Endothelial cell of umbilical vein (primary cell): ENCODE results near the gene SNAI3. TPM values are rescaled to one million over a fixed set of nuclear protein-coding genes. Genes with fewer than 3 reads are reported as not detected.

Experiments
- BruUV-seq: library from RNA; stranded (reverse); fragments of 400-500 nt; replicated peaks from 2 replicates; lab custom pipeline; 2021; lab: Mats Ljungman, UMichigan
- CTCF ChIA-PET: fragments of 300-600, 350-600 bp; sonication (Branson Sonifier 250); formaldehyde crosslinking; loops from one replicate; lab custom pipeline; 2021; ENCODE audit warnings: antibody characterized with exemption, inconsistent platforms; lab: Charles Lee
- POLR2A ChIA-PET: fragments of 300-600, 350-600 bp; sonication (Branson Sonifier 250); formaldehyde crosslinking; loops from one replicate; lab custom pipeline; 2021; ENCODE audit warnings: antibody characterized with exemption, inconsistent platforms; lab: Charles Lee
- DNase-seq: peaks from one replicate; pipeline ENCODE4 v3.0.0-alpha.2; 2011; ENCODE audit warnings: low read depth, low spot score
- FAIRE-seq: peaks from 2 replicates; lab custom pipeline; 2011; peaks lifted over from hg19 to GRCh38; lab: Jason Lieb, UNC
- H2AFZ ChIP-seq: 2 replicates; pipeline ENCODE4 v1.6.0; 2012; ENCODE audit warnings: low read depth, low read length, control low read depth, inconsistent platforms
- H3K27ac ChIP-seq: 2 replicates; pipeline ENCODE4 v1.5.1; 2011; ENCODE audit warnings: low read depth, mild to moderate bottlenecking, control low read depth, low read length, moderate library complexity; ENCODE audit not compliant: insufficient read depth
- H3K27me3 ChIP-seq, 2 experiments: 2 replicates each; pipeline versions ENCODE4 v1.6.0 to v1.6.1; 2011; ENCODE audit warnings: low read length in 2 of 2, mixed read lengths in 1 of 2; ENCODE audit not compliant: control insufficient read depth in 2 of 2, insufficient read depth in 2 of 2
- H3K36me3 ChIP-seq, 2 experiments: 2 replicates in 1 of 2; 3 replicates in 1 of 2; pipeline ENCODE4 v1.5.1; 2011; ENCODE audit warnings: low read length in 2 of 2, mild to moderate bottlenecking in 1 of 2, moderate library complexity in 1 of 2; ENCODE audit not compliant: control insufficient read depth in 2 of 2, insufficient read depth in 2 of 2; ENCODE audit errors: extremely low read depth in 1 of 2
- H3K4me1 ChIP-seq: 3 replicates; pipeline ENCODE4 v1.5.1; 2011; ENCODE audit warnings: mild to moderate bottlenecking, low read length; ENCODE audit not compliant: control insufficient read depth, insufficient read depth; ENCODE audit errors: extremely low read depth
- H3K4me2 ChIP-seq: 2 replicates; pipeline ENCODE4 v1.6.1; 2011; ENCODE audit warnings: low read length, control low read depth, mixed read lengths; ENCODE audit not compliant: insufficient read depth
- H3K4me3 ChIP-seq, 3 experiments: fragments of 200-600 bp in 1 of 3; sonication (generic), shearing (Covaris generic) in 1 of 3; replicated peaks in 1 of 3; 2 replicates each; pipeline ENCODE4 v1.5.1; 2011 to 2016; ENCODE audit warnings: control low read depth in 3 of 3, low read length in 3 of 3, mild to moderate bottlenecking in 2 of 3, inconsistent platforms in 1 of 3, low read depth in 1 of 3, moderate library complexity in 1 of 3; ENCODE audit not compliant: insufficient read depth in 1 of 3
- H3K79me2 ChIP-seq: 2 replicates; pipeline ENCODE4 v1.6.0; 2012; ENCODE audit warnings: low read length, inconsistent platforms; ENCODE audit not compliant: control insufficient read depth, insufficient read depth
- H3K9ac ChIP-seq: replicated peaks from 2 replicates; pipeline ENCODE3; 2011; ENCODE audit warnings: low read length, control low read depth; ENCODE audit not compliant: insufficient read depth; ENCODE audit errors: extremely low read depth
- H3K9me1 ChIP-seq: replicated peaks from 3 replicates; pipeline ENCODE4 v1.6.0; 2011; ENCODE audit warnings: mild to moderate bottlenecking, low read length; ENCODE audit not compliant: control insufficient read depth, insufficient read depth; ENCODE audit errors: extremely low read depth
- H3K9me3 ChIP-seq: replicated peaks from 2 replicates; pipeline ENCODE4 v1.5.1; 2012; ENCODE audit warnings: low read length, inconsistent platforms; ENCODE audit not compliant: control insufficient read depth, insufficient read depth
- H4K20me1 ChIP-seq: replicated peaks from 2 replicates; pipeline ENCODE3; 2011; ENCODE audit warnings: mild to moderate bottlenecking, low read length; ENCODE audit not compliant: control insufficient read depth, insufficient read depth; ENCODE audit errors: extremely low read depth
- CTCF ChIP-seq, 2 donors: IDR thresholded peaks; 1 replicate in 1 of 2; 2 replicates in 1 of 2; pipeline ENCODE4 v1.5.1; 2011; ENCODE audit warnings: low read length in 2 of 2, mild to moderate bottlenecking in 2 of 2, moderate library complexity in 2 of 2, control low read depth in 1 of 2, inconsistent platforms in 1 of 2, low read depth in 1 of 2; ENCODE audit not compliant: insufficient read depth in 1 of 2; ENCODE audit errors: extremely low read depth in 1 of 2
- EZH2 ChIP-seq: IDR thresholded peaks from 2 replicates; pipeline ENCODE4 v1.6.1; 2012; ENCODE audit warnings: borderline replicate concordance, low read depth, mild to moderate bottlenecking, moderate library complexity, low read length, inconsistent platforms; ENCODE audit not compliant: severe bottlenecking
- FOS ChIP-seq: IDR thresholded peaks from 2 replicates; pipeline ENCODE4 v1.6.1; 2011; ENCODE audit warnings: mild to moderate bottlenecking, low read length, moderate library complexity, borderline replicate concordance; ENCODE audit not compliant: insufficient read depth
- GATA2 ChIP-seq: IDR thresholded peaks from 2 replicates; pipeline ENCODE4 v1.7.0; 2011; ENCODE audit warnings: low read depth, mild to moderate bottlenecking, moderate library complexity, mixed read lengths, low read length; ENCODE audit not compliant: insufficient read length, insufficient read depth
- JUN ChIP-seq: IDR thresholded peaks from 2 replicates; pipeline ENCODE4 v1.6.1; 2011; ENCODE audit warnings: borderline replicate concordance, low read depth; ENCODE audit not compliant: insufficient read length, insufficient read depth
- MAX ChIP-seq: IDR thresholded peaks from 2 replicates; pipeline ENCODE4 v1.6.1; 2011; ENCODE audit not compliant: insufficient read depth, insufficient read length
- MYC ChIP-seq: IDR thresholded peaks from one replicate; pipeline ENCODE4 v1.6.1; 2011; ENCODE audit warnings: mild to moderate bottlenecking, low read depth, low read length
- POLR2A ChIP-seq: IDR thresholded peaks from 2 replicates; pipeline ENCODE4 v1.6.1; 2012; ENCODE audit warnings: low read depth, mild to moderate bottlenecking, control low read depth, low read length
- POLR2AphosphoS5 ChIP-seq: IDR thresholded peaks from 2 replicates; pipeline ENCODE4 v1.6.1; 2012; ENCODE audit warnings: low read depth, mild to moderate bottlenecking, control low read depth, low read length, moderate library complexity; ENCODE audit not compliant: insufficient read depth
- dilution Hi-C: fragments of 300-500 bp; cut with MboI; formaldehyde crosslinking; loops from one replicate; pipeline ENCODE4 v1.15.0; 2019; ENCODE audit warnings: low sequenced_read_pairs; ENCODE audit not compliant: extremely low pct_ligation_motif_present
- intact Hi-C: fragments of 100-400 bp; cut with micrococcal nuclease; formaldehyde crosslinking; loops from one replicate; pipeline ENCODE4 v1.10.0; 2022
- polyA plus RNA-seq, 4 experiments: library from polyadenylated mRNA; depleted of rRNA in 3 of 4; stranded (reverse) in 3 of 4; unstranded in 1 of 4; fragments of >200 nt; gene quantifications; 2 replicates each; pipeline versions ENCODE4 v1.2.1 to v1.2.3, GENCODE V29; 2011 to 2012; ENCODE audit warnings: missing spikeins in 1 of 4
- total RNA-seq: library from RNA; stranded (reverse); gene quantifications from 2 replicates; pipeline ENCODE4 v1.2.3, GENCODE V29; 2021

SNAI3 gene
- total and polyA plus RNA-seq, 2 donors (not counting 3 experiments of a cell fraction or from before 2014, with no cell fraction given), result 0.30 to 0.31 TPM

- DNase-seq (no peak), FAIRE-seq (no peak)
- Histone ChIP-seq H3K36me3 (peaks cover 7 to 17% of the 10 kb centered on the region in 2 experiments), H3K9ac (no peak overlapping the region), H3K4me2 (no peak overlapping the region), H3K9me3 (no peaks in the 10 kb centered on the region), H3K9me1 (no peaks in the 10 kb centered on the region), H3K79me2 (peaks cover 21% of the 10 kb centered on the region), H3K4me3 (no peak overlapping the region), H3K27ac (no peak overlapping the region), H3K4me1 (peaks cover 9% of the 10 kb centered on the region), H2AFZ (no peak overlapping the region), H4K20me1 (no peaks in the 10 kb centered on the region), H3K27me3 (no peaks in the 10 kb centered on the region)
- BruUV-seq, result no TSS peak
- no peak for TF ChIP-seq GATA2
- no peak for TF ChIP-seq POLR2A
- no peak for TF ChIP-seq POLR2AphosphoS5
- no peak for TF ChIP-seq FOS
- no peak for TF ChIP-seq CTCF (IDR thresholded peaks at IDR 0.05; ENCODE audit: extremely low read depth in 1 of 2, insufficient read depth in 1 of 2, low read depth in 1 of 2, low read length in 2 of 2)
- TF ChIP-seq JUN, result no peak
- TF ChIP-seq MYC, result no peak
- no peak for TF ChIP-seq MAX
- no peak for TF ChIP-seq EZH2
- intact Hi-C loops, result no loop called here
- dilution Hi-C loops, result no loop called here
- ChIA-PET POLR2A (no interaction called here), CTCF (no interaction called here)
Measured at GRCh38 chr16:88655733-88656281, 30.5 kb downstream of the SNAI3 start.
